Lower lobe of right lung (tissue), 2 donors: ENCODE data around the gene PTPN4. TPM values are rescaled to one million over a fixed set of nuclear protein-coding genes. Genes with fewer than 3 reads are reported as not detected.

Experiments used
- ATAC-seq, 2 donors: fragments of 200-7000 bp; cut with Tn5 transposase; one replicate each; pipeline ENCODE4 v1.9.1; 2020 to 2022; ENCODE audit warnings: mild to moderate bottlenecking in 2 of 2, moderate library complexity in 2 of 2
- DNase-seq: peaks from one replicate; pipeline ENCODE4 v3.0.0-alpha.2; 2020
- H3K27ac ChIP-seq: fragments of 200-600 bp; one replicate; pipeline ENCODE4 v1.8.0; 2022
- H3K27me3 ChIP-seq: fragments of 200-600 bp; one replicate; pipeline ENCODE4 v1.8.0; 2022; ENCODE audit warnings: low read depth
- H3K36me3 ChIP-seq: fragments of 200-600 bp; one replicate; pipeline ENCODE4 v1.8.0; 2022; ENCODE audit warnings: mild to moderate bottlenecking
- H3K4me1 ChIP-seq: fragments of 200-600 bp; one replicate; pipeline ENCODE4 v1.8.0; 2022
- H3K4me3 ChIP-seq: fragments of 200-600 bp; one replicate; pipeline ENCODE4 v1.8.0; 2022; ENCODE audit warnings: mild to moderate bottlenecking
- H3K9me3 ChIP-seq: fragments of 200-600 bp; one replicate; pipeline ENCODE4 v1.8.0; 2022
- intact Hi-C: fragments of 100-400 bp; cut with DNase I; formaldehyde crosslinking; loops from one replicate; pipeline ENCODE4 v1.11.0; 2022
- total RNA-seq: library from RNA; stranded (reverse); fragmentation: NEBNext Ultra II Directional; extraction: Animal tissue kit (Norgen Biotek cat#: 25700); gene quantifications from one replicate; pipeline ENCODE4 v1.2.1, GENCODE V29; 2021
- TF ChIP-seq, protein P1 (sequence below): fragments of 200-600 bp; IDR thresholded peaks from one replicate; pipeline ENCODE4 v1.8.0; 2022; ENCODE audit warnings: antibody characterized with exemption, mild to moderate bottlenecking
- donor health status: DM: no; HTN: yes; CAD: no; lungs with severe emphysema.

The PTPN4 gene
- total RNA-seq, 1 donor from 2014 or later = 44.5 TPM

DNA sequence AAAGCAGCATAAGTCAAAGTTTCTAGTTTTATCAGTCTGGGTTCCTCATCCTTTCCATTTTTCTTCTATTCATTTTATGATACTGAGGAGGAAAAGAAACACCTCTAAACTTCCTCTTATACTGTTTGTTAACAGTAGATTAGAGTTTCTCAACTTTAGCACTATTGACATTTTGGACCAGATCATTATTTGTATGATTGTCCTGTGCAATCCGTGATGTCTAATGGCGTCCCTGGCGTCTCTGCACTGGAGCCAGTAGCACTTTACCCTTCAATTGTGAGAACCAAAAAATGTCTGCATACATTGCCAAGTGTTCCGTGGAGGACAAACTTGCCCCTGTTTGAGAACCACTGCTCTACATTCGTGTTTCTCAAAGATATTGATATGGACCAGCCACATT is 25.2 kb downstream of the PTPN4 start:
- intact Hi-C loops = no loop called here
- ATAC-seq (no peak), DNase-seq (no peak)
- H3K36me3 ChIP-seq = no peaks in the 10 kb centered on the region
- H3K4me3 ChIP-seq = no peak overlapping the region
- no peaks in the 10 kb centered on the region for H3K9me3 ChIP-seq
- TF ChIP-seq, protein P1, sequence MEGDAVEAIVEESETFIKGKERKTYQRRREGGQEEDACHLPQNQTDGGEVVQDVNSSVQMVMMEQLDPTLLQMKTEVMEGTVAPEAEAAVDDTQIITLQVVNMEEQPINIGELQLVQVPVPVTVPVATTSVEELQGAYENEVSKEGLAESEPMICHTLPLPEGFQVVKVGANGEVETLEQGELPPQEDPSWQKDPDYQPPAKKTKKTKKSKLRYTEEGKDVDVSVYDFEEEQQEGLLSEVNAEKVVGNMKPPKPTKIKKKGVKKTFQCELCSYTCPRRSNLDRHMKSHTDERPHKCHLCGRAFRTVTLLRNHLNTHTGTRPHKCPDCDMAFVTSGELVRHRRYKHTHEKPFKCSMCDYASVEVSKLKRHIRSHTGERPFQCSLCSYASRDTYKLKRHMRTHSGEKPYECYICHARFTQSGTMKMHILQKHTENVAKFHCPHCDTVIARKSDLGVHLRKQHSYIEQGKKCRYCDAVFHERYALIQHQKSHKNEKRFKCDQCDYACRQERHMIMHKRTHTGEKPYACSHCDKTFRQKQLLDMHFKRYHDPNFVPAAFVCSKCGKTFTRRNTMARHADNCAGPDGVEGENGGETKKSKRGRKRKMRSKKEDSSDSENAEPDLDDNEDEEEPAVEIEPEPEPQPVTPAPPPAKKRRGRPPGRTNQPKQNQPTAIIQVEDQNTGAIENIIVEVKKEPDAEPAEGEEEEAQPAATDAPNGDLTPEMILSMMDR = no peak
- H3K27me3 ChIP-seq = no peaks in the 10 kb centered on the region
- H3K4me1 ChIP-seq = no peaks in the 10 kb centered on the region
- no peak overlapping the region for H3K27ac ChIP-seq

DNA sequence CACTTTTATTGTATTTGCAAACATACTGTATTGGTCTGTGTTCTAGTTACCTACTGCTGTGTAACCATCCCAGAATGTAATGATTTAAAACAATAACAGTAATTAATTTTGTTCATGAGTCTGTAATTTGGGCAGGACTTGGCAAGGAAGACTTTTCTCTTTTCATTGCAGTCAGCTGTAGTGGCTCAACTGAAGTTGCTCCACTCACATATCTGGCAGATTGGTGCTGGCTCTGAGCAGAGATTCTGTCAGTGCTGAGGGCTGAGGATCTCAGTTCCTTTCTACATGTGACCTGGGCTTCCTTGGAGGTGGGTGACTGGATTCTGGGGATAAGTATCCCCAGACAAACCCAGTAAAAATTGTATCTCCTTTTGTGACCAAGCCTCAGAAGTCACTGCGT is 26.6 kb downstream of the PTPN4 start:
- intact Hi-C loops = no loop called here
- H3K4me3 ChIP-seq = no peak overlapping the region
- no peak for ATAC-seq
- H3K36me3 ChIP-seq = no peaks in the 10 kb centered on the region
- TF ChIP-seq, protein P1 = no peak
- DNase-seq = no peak
- H3K4me1 ChIP-seq = no peaks in the 10 kb centered on the region
- no peak overlapping the region for H3K27ac ChIP-seq
- H3K27me3 ChIP-seq = no peaks in the 10 kb centered on the region
- H3K9me3 ChIP-seq = peaks cover 12% of the 10 kb centered on the region

DNA sequence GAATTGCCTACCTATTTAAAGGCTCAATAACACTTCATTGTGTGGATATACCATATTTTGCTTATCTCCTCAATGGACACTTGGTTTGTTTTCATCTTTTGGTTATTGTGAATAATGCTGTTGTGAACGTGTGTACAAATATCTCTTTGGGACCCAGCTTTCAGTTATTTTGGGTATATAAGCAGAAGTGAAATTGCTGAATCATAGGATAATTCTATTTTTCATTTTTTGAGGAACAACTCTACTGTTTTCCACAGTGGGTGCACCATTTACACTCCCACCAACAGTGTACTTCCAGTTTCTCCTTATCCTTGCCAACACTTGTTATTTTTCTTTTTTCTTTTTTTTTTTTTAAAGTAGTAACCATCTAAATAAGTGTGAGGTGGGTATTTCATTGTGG is 29.0 kb downstream of the PTPN4 start:
- Histone ChIP-seq H3K36me3 (no peaks in the 10 kb centered on the region), H3K4me1 (no peaks in the 10 kb centered on the region), H3K27me3 (no peaks in the 10 kb centered on the region), H3K4me3 (no peak overlapping the region), H3K9me3 (peaks cover 24% of the 10 kb centered on the region), H3K27ac (no peak overlapping the region)
- no peak for DNase-seq
- ATAC-seq = no peak
- intact Hi-C loops = no loop called here
- TF ChIP-seq, protein P1 = no peak

DNA sequence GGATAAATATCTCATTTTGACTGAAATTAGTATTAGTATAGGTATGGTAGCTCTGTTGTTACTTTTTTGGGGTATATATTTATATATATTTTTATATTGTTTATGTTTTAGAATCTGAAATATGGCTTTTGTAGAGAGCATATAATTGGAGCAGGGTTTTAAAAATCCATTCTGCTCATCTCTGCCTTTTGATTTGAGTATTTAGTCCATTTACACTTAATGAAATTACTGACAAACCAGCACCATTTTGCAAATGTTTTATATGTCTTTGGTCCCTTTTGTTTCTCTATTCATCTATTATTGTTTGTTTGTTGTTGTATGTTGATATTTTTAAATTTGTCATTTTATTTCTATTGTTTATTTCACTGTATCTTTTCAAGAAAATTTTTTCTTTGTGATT is 30.7 kb downstream of the PTPN4 start:
- peaks cover 24% of the 10 kb centered on the region for H3K9me3 ChIP-seq

DNA sequence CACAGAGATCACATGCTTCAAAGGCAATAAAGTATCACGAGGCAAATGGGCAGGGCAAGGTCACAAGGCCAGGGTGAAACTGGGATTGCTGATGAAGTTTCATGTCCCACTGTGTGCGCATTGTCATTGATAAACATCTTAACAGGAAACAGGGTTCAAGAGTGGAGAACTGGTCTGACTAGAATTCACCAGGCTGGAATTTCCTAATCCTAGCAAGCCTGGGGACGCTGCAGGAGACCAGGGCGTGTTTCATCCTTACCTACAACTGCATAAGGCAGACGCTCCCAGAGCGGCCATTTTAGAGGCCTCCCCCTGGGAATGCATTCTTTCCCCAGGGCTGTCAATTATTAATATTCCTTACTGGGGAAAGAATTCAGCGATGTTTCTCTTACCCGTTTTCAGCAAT is 33.2 kb downstream of the PTPN4 start:
- no peak for ATAC-seq
- Histone ChIP-seq H3K36me3 (no peaks in the 10 kb centered on the region), H3K4me1 (no peaks in the 10 kb centered on the region), H3K27ac (no peak overlapping the region), H3K4me3 (no peak overlapping the region), H3K9me3 (peaks cover 24% of the 10 kb centered on the region), H3K27me3 (no peaks in the 10 kb centered on the region)
- DNase-seq = no peak
- TF ChIP-seq, protein P1 = no peak
- intact Hi-C loops = no loop called here

More for the DNA sequence above, 30.7 kb downstream of the PTPN4 start:
- Histone ChIP-seq H3K4me1 (no peaks in the 10 kb centered on the region), H3K36me3 (no peaks in the 10 kb centered on the region), H3K27me3 (no peaks in the 10 kb centered on the region), H3K4me3 (no peak overlapping the region), H3K27ac (no peak overlapping the region)
- ATAC-seq (no peak), DNase-seq (no peak)
- TF ChIP-seq, protein P1 = no peak
- intact Hi-C loops = no loop called here

DNA sequence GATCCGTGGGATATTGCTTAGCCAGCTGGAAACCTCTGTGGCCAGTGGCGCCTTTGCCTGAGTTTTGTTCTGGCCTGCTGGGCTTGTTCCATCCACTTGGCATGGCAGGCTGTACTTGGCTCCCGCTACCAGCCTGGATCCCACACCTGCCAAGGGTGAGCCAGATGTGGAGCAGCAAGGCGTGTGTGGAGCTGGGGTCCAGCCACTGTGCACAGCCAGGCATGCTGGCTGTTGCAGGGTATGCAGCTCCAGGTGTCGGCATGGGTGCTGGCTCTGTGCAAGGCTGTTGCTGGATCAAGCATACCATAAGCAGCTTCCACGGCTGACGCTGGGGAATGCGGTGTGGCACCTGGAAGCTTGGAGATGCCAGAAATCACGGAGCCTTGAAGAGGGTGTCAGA is 34.5 kb downstream of the PTPN4 start:
- no peaks in the 10 kb centered on the region for H3K27me3 ChIP-seq
- H3K27ac ChIP-seq = no peak overlapping the region
- no peaks in the 10 kb centered on the region for H3K4me1 ChIP-seq
- DNase-seq (no peak), ATAC-seq (no peak)
- no peak overlapping the region for H3K4me3 ChIP-seq
- intact Hi-C loops = no loop called here
- TF ChIP-seq, protein P1 = no peak
- H3K36me3 ChIP-seq = no peaks in the 10 kb centered on the region
- H3K9me3 ChIP-seq = peaks cover 24% of the 10 kb centered on the region
